ENCODE results near the gene TSEN34. TPM values are rescaled to one million over a fixed set of nuclear protein-coding genes. Genes with fewer than 3 reads are reported as not detected.
"Not testable (repeated sequence)": the region's sequence is repeated elsewhere in the genome, so short reads cannot be mapped to it uniquely, and the experiment has no call there.

TSEN34 gene
- total RNA-seq, 1 experiment from 2014 or later = 52.2 TPM

- H3K36me3 Mint-ChIP-seq (ENCODE audit: insufficient read depth, unreplicated experiment) = peaks cover 68% of the 10 kb centered on the region
- DNase-seq = no peak
- H3K4me3 Mint-ChIP-seq (ENCODE audit: low read depth, unreplicated experiment) = no peak overlapping the region
- CTCF ChIA-PET = no interaction called here
- intact Hi-C loops (cut with micrococcal nuclease; ENCODE audit: unreplicated experiment) = no loop called here
- H3K27me3 Mint-ChIP-seq (ENCODE audit: unreplicated experiment) = no peaks in the 10 kb centered on the region
- H3K9me3 Mint-ChIP-seq (ENCODE audit: low read depth, unreplicated experiment) = no peaks in the 10 kb centered on the region
- H3K27ac Mint-ChIP-seq (ENCODE audit: unreplicated experiment) = no peak overlapping the region
- TF ChIP-seq CTCF (IDR thresholded peaks at IDR 0.05; ENCODE audit: unreplicated experiment) = no peak
- BruUV-seq (replicated peaks) = no TSS peak
- no peaks in the 10 kb centered on the region for H3K4me1 Mint-ChIP-seq (ENCODE audit: low read depth, unreplicated experiment)
These were observed 10.4 kb upstream of the TSEN34 start for GRCh38 chr19:54180691-54181091.

GRCh38 chr19:54181894-54182293 is 9.2 kb upstream of the TSEN34 start:
- DNase-seq; BruUV-seq (replicated peaks); H3K27ac Mint-ChIP-seq (ENCODE audit: unreplicated experiment); H3K4me3 Mint-ChIP-seq (ENCODE audit: low read depth, unreplicated experiment); CTCF ChIA-PET; H3K27me3 Mint-ChIP-seq (ENCODE audit: unreplicated experiment); H3K9me3 Mint-ChIP-seq (ENCODE audit: low read depth, unreplicated experiment); intact Hi-C loops (cut with micrococcal nuclease; ENCODE audit: unreplicated experiment); H3K4me1 Mint-ChIP-seq (ENCODE audit: low read depth, unreplicated experiment): not testable (repeated sequence)
- H3K36me3 Mint-ChIP-seq (ENCODE audit: insufficient read depth, unreplicated experiment) = peaks cover 72% of the 10 kb centered on the region

GRCh38 chr19:54183431-54183830 is 7.7 kb upstream of the TSEN34 start:
- Mint-ChIP-seq H3K9me3 (ENCODE audit: low read depth, unreplicated experiment) (no peaks in the 10 kb centered on the region), H3K36me3 (ENCODE audit: insufficient read depth, unreplicated experiment) (peaks cover 75% of the 10 kb centered on the region), H3K4me3 (ENCODE audit: low read depth, unreplicated experiment) (no peak overlapping the region), H3K27me3 (ENCODE audit: unreplicated experiment) (no peaks in the 10 kb centered on the region), H3K27ac (ENCODE audit: unreplicated experiment) (no peak overlapping the region), H3K4me1 (ENCODE audit: low read depth, unreplicated experiment) (peaks cover 15% of the 10 kb centered on the region)
- CTCF ChIA-PET = no interaction called here
- no peak for DNase-seq
- intact Hi-C loops (cut with micrococcal nuclease; ENCODE audit: unreplicated experiment) = no loop called here
- TF ChIP-seq CTCF (IDR thresholded peaks at IDR 0.05; ENCODE audit: unreplicated experiment) = no peak
- no TSS peak for BruUV-seq (replicated peaks)

GRCh38 chr19:54186351-54186750 is 4.8 kb upstream of the TSEN34 start:
- TSS peak; percentile 13 for BruUV-seq (replicated peaks)
- no peaks in the 10 kb centered on the region for H3K27me3 Mint-ChIP-seq (ENCODE audit: unreplicated experiment)
- intact Hi-C loops (cut with micrococcal nuclease; ENCODE audit: unreplicated experiment) = no loop called here
- no peaks in the 10 kb centered on the region for H3K9me3 Mint-ChIP-seq (ENCODE audit: low read depth, unreplicated experiment)
- H3K4me3 Mint-ChIP-seq (ENCODE audit: low read depth, unreplicated experiment) = peak overlapping the region; percentile 82
- H3K27ac Mint-ChIP-seq (ENCODE audit: unreplicated experiment) = no peak overlapping the region
- no peak for DNase-seq
- peaks cover 16% of the 10 kb centered on the region for H3K4me1 Mint-ChIP-seq (ENCODE audit: low read depth, unreplicated experiment)
- no peak for TF ChIP-seq CTCF (IDR thresholded peaks at IDR 0.05; ENCODE audit: unreplicated experiment)
- peaks cover 80% of the 10 kb centered on the region for H3K36me3 Mint-ChIP-seq (ENCODE audit: insufficient read depth, unreplicated experiment)
- CTCF ChIA-PET = no interaction called here

- peak overlapping the region; percentile 15 for H3K27ac Mint-ChIP-seq (ENCODE audit: unreplicated experiment)
- BruUV-seq (replicated peaks) = no TSS peak
- no peak for DNase-seq
- TF ChIP-seq CTCF (IDR thresholded peaks at IDR 0.05; ENCODE audit: unreplicated experiment) = no peak
- peak overlapping the region; percentile 82 for H3K4me3 Mint-ChIP-seq (ENCODE audit: low read depth, unreplicated experiment)
- intact Hi-C loops (cut with micrococcal nuclease; ENCODE audit: unreplicated experiment) = no loop called here
- CTCF ChIA-PET = interaction anchor here (0.6 kb wide), 1 partner anchor 676 kb away, joined by 8 read pairs; no protein-coding TSS in a partner anchor
- H3K27me3 Mint-ChIP-seq (ENCODE audit: unreplicated experiment) = no peaks in the 10 kb centered on the region
- peaks cover 22% of the 10 kb centered on the region for H3K4me1 Mint-ChIP-seq (ENCODE audit: low read depth, unreplicated experiment)
- H3K36me3 Mint-ChIP-seq (ENCODE audit: insufficient read depth, unreplicated experiment) = peaks cover 83% of the 10 kb centered on the region
- no peaks in the 10 kb centered on the region for H3K9me3 Mint-ChIP-seq (ENCODE audit: low read depth, unreplicated experiment)
These were observed 4.2 kb upstream of the TSEN34 start for GRCh38 chr19:54186934-54187381.
